Measurements from ENCODE around the gene EIF6.
"Not testable (repeated sequence)": the region's sequence is repeated elsewhere in the genome, so short reads cannot be mapped to it uniquely, and the experiment has no call there.

Gene EIF6

GRCh38 chr20:35254448-35254999 is 30.0 kb downstream of the EIF6 start:
- DNase-seq: no peak

- DNase-seq: no peak
These were observed 31.6 kb downstream of the EIF6 start for GRCh38 chr20:35253010-35253409.

- DNase-seq: not testable (repeated sequence)
These were observed 32.0 kb downstream of the EIF6 start for GRCh38 chr20:35252598-35252997.

GRCh38 chr20:35252037-35252461 is 32.5 kb downstream of the EIF6 start:
- DNase-seq: no peak

DNA sequence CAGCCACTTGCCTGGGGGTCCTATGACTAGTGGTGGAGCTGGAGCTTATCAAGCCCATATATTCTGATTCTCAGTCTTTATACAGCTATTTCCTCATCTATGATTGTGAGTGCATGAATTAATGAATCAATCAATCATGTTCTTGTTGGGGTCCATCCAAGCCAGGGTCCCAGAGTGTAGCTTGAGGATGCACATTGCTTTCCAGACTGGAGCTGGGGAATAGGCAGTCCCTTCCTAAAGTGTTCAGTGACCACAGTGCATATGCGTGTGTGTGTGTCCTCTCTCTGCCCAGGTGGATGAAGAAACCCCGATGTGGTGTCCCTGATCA is 33.0 kb downstream of the EIF6 start:
- no peak for DNase-seq

DNA sequence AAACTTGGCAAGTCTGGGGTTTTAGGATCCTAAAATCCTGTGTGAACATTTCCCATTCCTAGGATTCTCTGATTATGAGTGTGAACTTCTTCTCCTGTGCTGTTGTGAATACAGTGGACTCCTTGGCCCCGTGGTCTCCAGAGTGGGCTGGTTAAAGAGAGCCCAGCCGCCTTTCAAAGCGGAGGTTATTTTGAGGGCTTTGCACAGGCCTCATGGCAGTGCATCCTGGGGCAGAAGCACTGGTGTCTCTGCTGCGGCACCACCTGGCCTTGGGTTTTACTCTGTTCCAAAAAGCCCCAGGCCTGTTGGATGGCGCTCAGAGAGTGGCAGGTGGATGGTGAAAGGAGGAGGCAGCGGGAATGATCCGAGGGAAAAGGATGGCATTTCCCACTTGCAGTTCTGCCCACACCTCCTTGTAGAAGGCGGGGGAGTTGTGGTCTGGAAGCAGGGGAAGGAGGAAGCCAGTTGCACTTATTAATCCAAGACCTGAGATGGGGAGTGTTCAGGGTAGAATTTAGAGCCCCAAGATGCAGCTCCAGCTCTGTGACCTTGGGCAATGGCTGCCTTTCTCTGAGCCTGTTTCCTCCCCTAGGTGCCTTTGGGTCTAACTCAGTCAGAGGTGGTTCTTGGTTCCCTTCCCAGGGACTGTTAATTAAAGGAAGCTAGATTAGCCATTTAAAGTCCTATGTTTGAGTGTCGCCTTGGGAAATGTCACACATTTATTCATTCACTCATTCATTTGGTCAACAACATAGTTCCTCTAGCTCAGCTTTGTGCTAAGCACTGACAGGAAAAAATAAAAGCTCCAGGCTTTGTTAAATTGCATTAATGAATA is 35.7 kb downstream of the EIF6 start:
- no peak for DNase-seq

- no peak for DNase-seq
These were observed 37.8 kb downstream of the EIF6 start for GRCh38 chr20:35246723-35247122.

DNA sequence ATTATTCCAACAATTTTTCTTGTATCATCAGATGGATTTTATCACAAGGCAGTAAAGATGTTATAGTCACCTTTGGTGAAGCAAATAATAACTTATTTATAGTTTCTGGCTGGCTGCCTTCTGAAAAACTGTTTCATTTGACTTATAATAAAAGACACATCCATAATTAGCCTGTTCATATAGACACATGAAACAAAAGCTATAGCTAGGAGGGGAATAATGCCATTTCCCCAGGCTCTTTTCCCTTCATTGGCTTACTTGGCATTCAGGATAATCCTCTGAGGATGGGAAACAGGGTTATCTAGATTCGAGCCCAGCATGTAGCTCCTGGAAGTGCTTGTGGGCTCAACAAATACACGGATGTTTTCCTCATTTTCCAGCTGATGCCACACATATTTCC is 40.6 kb downstream of the EIF6 start:
- DNase-seq: no peak

GRCh38 chr20:35243317-35243716 is 41.3 kb downstream of the EIF6 start:
- DNase-seq: no peak

- DNase-seq: no peak
These were observed 43.7 kb downstream of the EIF6 start for GRCh38 chr20:35240811-35241293.

- DNase-seq: no peak
These were observed 44.3 kb downstream of the EIF6 start for GRCh38 chr20:35240083-35240810.

GRCh38 chr20:35238735-35239134 is 45.8 kb downstream of the EIF6 start:
- no peak for DNase-seq

- no peak for DNase-seq
These were observed 46.4 kb downstream of the EIF6 start for GRCh38 chr20:35238170-35238569.

GRCh38 chr20:35237486-35237885 is 47.1 kb downstream of the EIF6 start:
- DNase-seq: no peak

- no peak for DNase-seq
These were observed 48.7 kb downstream of the EIF6 start for GRCh38 chr20:35235881-35236280.

GRCh38 chr20:35232575-35232974 is 52.0 kb downstream of the EIF6 start:
- no peak for DNase-seq

Measured in NCI-H2107 (cell line).